HepG2 (cell line): ENCODE data around the gene ITPR1. TPM values are rescaled to one million over a fixed set of nuclear protein-coding genes. Genes with fewer than 3 reads are reported as not detected.

ENCODE experiments used
- BRCA1 ChIP-seq: sonication (generic); formaldehyde crosslinking; IDR thresholded peaks from 2 replicates; pipeline ENCODE4 v1.4.0; 2020; ENCODE audit warnings: missing genetic modification reagents
- CENPX ChIP-seq: sonication (generic); formaldehyde crosslinking; IDR thresholded peaks from 2 replicates; pipeline ENCODE4 v1.9.0; 2021; ENCODE audit warnings: mild to moderate bottlenecking, missing genetic modification reagents, moderate library complexity
- FOXA1 ChIP-seq, 2 experiments: fragments of 450-650 bp in 1 of 2; sonication (generic) in 1 of 2; formaldehyde crosslinking in 1 of 2; IDR thresholded peaks; 2 replicates each; pipeline versions ENCODE4 v1.4.0 to v1.6.1; 2016 to 2020; ENCODE audit warnings: missing genetic modification reagents in 1 of 2
- HBP1 ChIP-seq: IDR thresholded peaks from 2 replicates; pipeline ENCODE4 v1.6.1; 2016; ENCODE audit warnings: low read depth, control low read depth
- HNF1A ChIP-seq, 2 experiments: sonication (generic) in 1 of 2; formaldehyde crosslinking in 1 of 2; IDR thresholded peaks; 2 replicates each; pipeline versions ENCODE4 v1.4.0 to v1.6.1; 2016 to 2020; ENCODE audit warnings: borderline replicate concordance in 1 of 2, low read depth in 1 of 2, mild to moderate bottlenecking in 1 of 2, missing genetic modification reagents in 1 of 2
- IRF2 ChIP-seq: IDR thresholded peaks from 2 replicates; pipeline ENCODE4 v1.6.1; 2018; ENCODE audit warnings: missing genetic modification reagents, missing compliant biosample characterization
- KAT8 ChIP-seq: IDR thresholded peaks from 2 replicates; pipeline ENCODE4 v1.6.1; 2016; ENCODE audit warnings: missing genetic modification reagents, missing compliant biosample characterization
- MXD3 ChIP-seq: IDR thresholded peaks from 2 replicates; pipeline ENCODE4 v1.6.1; 2016; ENCODE audit warnings: mild to moderate bottlenecking, missing biosample characterization, missing genetic modification reagents
- PHF8 ChIP-seq: sonication (generic); formaldehyde crosslinking; IDR thresholded peaks from 2 replicates; pipeline ENCODE4 v1.5.0; 2020; ENCODE audit warnings: missing genetic modification reagents
- SIX1 ChIP-seq: sonication (generic); formaldehyde crosslinking; IDR thresholded peaks from 2 replicates; pipeline ENCODE4 v1.4.0; 2020; ENCODE audit warnings: missing genetic modification reagents, borderline replicate concordance
- SNAPC5 ChIP-seq: sonication (generic); formaldehyde crosslinking; IDR thresholded peaks from 2 replicates; pipeline ENCODE4 v1.8.1; 2023; ENCODE audit warnings: mild to moderate bottlenecking, missing genetic modification reagents, borderline replicate concordance
- SP4 ChIP-seq: sonication (generic); formaldehyde crosslinking; IDR thresholded peaks from 2 replicates; pipeline ENCODE4 v1.8.1; 2023; ENCODE audit warnings: mild to moderate bottlenecking, missing genetic modification reagents
- SRSF1 ChIP-seq: fragments of 200-400 bp; formaldehyde crosslinking; optimal IDR thresholded peaks from 2 replicates; pipeline ENCODE3; 2017; ENCODE audit warnings: mild to moderate bottlenecking, low read depth, low read length, moderate library complexity
- TBX2 ChIP-seq: sonication (generic); formaldehyde crosslinking; IDR thresholded peaks from 2 replicates; pipeline ENCODE4 v1.5.0; 2020; ENCODE audit warnings: missing genetic modification reagents, mild to moderate bottlenecking, borderline replicate concordance
- TCF7 ChIP-seq: sonication (generic); IDR thresholded peaks from 2 replicates; pipeline ENCODE4 v1.6.1; 2016; ENCODE audit warnings: antibody characterized with exemption, low read depth
- TEAD3 ChIP-seq: optimal IDR thresholded peaks from 2 replicates; pipeline ENCODE3; 2016; ENCODE audit warnings: borderline replicate concordance
- XBP1 ChIP-seq: sonication (generic); formaldehyde crosslinking; IDR thresholded peaks from 2 replicates; pipeline ENCODE4 v1.5.0; 2020; ENCODE audit warnings: missing genetic modification reagents
- XRCC5 ChIP-seq: fragments of 200-400 bp; formaldehyde crosslinking; optimal IDR thresholded peaks from 2 replicates; pipeline ENCODE3; 2017; ENCODE audit warnings: mild to moderate bottlenecking, low read length
- ZMYM2 ChIP-seq: sonication (generic); formaldehyde crosslinking; IDR thresholded peaks from 2 replicates; pipeline ENCODE4 v1.8.0; 2022; ENCODE audit warnings: mild to moderate bottlenecking, missing genetic modification reagents
- ZNF18 ChIP-seq: sonication (generic); formaldehyde crosslinking; IDR thresholded peaks from 2 replicates; pipeline ENCODE4 v1.8.0; 2022; ENCODE audit warnings: mild to moderate bottlenecking, missing genetic modification reagents; ENCODE audit not compliant: insufficient replicate concordance
- ZNF234 ChIP-seq: sonication (generic); formaldehyde crosslinking; conservative IDR thresholded peaks from 2 replicates; pipeline ENCODE4 v1.5.1; 2020; ENCODE audit warnings: mild to moderate bottlenecking, missing genetic modification reagents
- ZNF251 ChIP-seq: sonication (generic); formaldehyde crosslinking; IDR thresholded peaks from 2 replicates; pipeline ENCODE4 v1.9.0; 2021; ENCODE audit warnings: mild to moderate bottlenecking, missing genetic modification reagents
- ZNF253 ChIP-seq: sonication (generic); formaldehyde crosslinking; IDR thresholded peaks from 2 replicates; pipeline ENCODE4 v1.8.0; 2022; ENCODE audit warnings: mild to moderate bottlenecking, missing genetic modification reagents, borderline replicate concordance
- ZSCAN9 ChIP-seq: IDR thresholded peaks from 2 replicates; pipeline ENCODE4 v1.6.1; 2016; ENCODE audit warnings: borderline replicate concordance
- polyA plus RNA-seq, 8 experiments: library from polyadenylated mRNA; depleted of rRNA in 3 of 8; stranded (reverse) in 7 of 8; unstranded in 1 of 8; fragments of >200 nt; fragmentation: Illumina TruSeq in 4 of 8; extraction: Trizol in 4 of 8; gene quantifications; 2 replicates each; pipeline versions ENCODE4 v1.2.1 to v1.2.3, GENCODE V29; 2011 to 2016; ENCODE audit warnings: low read depth in 4 of 8, missing spikeins in 1 of 8, mixed read lengths in 1 of 8; ENCODE audit not compliant: insufficient read depth in 1 of 8
- total RNA-seq, 5 experiments: library from RNA; depleted of rRNA; stranded (reverse); fragments of >200 nt; fragmentation: Illumina TruSeq; extraction: Trizol; gene quantifications; 2 replicates each; pipeline ENCODE4 v1.2.3, GENCODE V29; 2016; ENCODE audit warnings: low read depth in 1 of 5

ITPR1 gene
- total and polyA plus RNA-seq, 2 of the 13 experiments (the other 11 are each of a cell fraction or from before 2014, with no cell fraction given): 10.0 to 11.4 TPM

GRCh38 chr3:4724051-4724629 lies 231.0 kb downstream of the ITPR1 start (continued):
- no peak for TF ChIP-seq PHF8 (CRISPR knock-in tag)
- TF ChIP-seq XBP1 (CRISPR knock-in tag): no peak
- TF ChIP-seq IRF2: 0 out of 2 replicates have a peak, but pooled peaks have one; percentile 48
- no peak for TF ChIP-seq XRCC5
- no peak for TF ChIP-seq MXD3 (CRISPR knock-in tag)
- TF ChIP-seq SRSF1: no peak
- no peak for TF ChIP-seq FOXA1 (IDR thresholded peaks at IDR 0.05)
- TF ChIP-seq FOXA1 (CRISPR knock-in tag; IDR thresholded peaks at IDR 0.05): no peak
- peak; percentile 58; the same call in 1 of the 2 replicates for TF ChIP-seq TBX2 (CRISPR knock-in tag)
- no peak for TF ChIP-seq CENPX (CRISPR knock-in tag)
- no peak for TF ChIP-seq ZNF234
- TF ChIP-seq SNAPC5: no peak
- TF ChIP-seq KAT8 (CRISPR knock-in tag): 0 out of 2 replicates have a peak, but pooled peaks have one; percentile 22
- TF ChIP-seq ZNF18 (CRISPR knock-in tag): peak; percentile 97
- no peak for TF ChIP-seq ZNF251 (CRISPR knock-in tag)
- TF ChIP-seq SP4 (CRISPR knock-in tag): no peak
- no peak for TF ChIP-seq TCF7
- no peak for TF ChIP-seq ZMYM2 (CRISPR knock-in tag)
- no peak for TF ChIP-seq BRCA1 (CRISPR knock-in tag)
- no peak for TF ChIP-seq SIX1 (CRISPR knock-in tag)
- TF ChIP-seq ZSCAN9: no peak
- no peak for TF ChIP-seq HBP1 (CRISPR knock-in tag)
- TF ChIP-seq ZNF253 (CRISPR knock-in tag): no peak
- no peak for TF ChIP-seq HNF1A (IDR thresholded peaks at IDR 0.05; ENCODE audit: low read depth)
- no peak for TF ChIP-seq HNF1A (CRISPR knock-in tag; IDR thresholded peaks at IDR 0.05; ENCODE audit: borderline replicate concordance)
- peak; percentile 78 for TF ChIP-seq TEAD3
